HCT116 (cell line): ENCODE results near the gene OBP2B.

ENCODE experiments used
- POLR2AphosphoS5 ChIP-seq: IDR thresholded peaks from 2 replicates; pipeline ENCODE4 v1.6.1; 2011; ENCODE audit warnings: mild to moderate bottlenecking, low read depth, low read length, moderate library complexity
- TF ChIP-seq, protein P1 (sequence below): IDR thresholded peaks from 2 replicates; pipeline ENCODE4 v1.6.1; 2012

DNA sequence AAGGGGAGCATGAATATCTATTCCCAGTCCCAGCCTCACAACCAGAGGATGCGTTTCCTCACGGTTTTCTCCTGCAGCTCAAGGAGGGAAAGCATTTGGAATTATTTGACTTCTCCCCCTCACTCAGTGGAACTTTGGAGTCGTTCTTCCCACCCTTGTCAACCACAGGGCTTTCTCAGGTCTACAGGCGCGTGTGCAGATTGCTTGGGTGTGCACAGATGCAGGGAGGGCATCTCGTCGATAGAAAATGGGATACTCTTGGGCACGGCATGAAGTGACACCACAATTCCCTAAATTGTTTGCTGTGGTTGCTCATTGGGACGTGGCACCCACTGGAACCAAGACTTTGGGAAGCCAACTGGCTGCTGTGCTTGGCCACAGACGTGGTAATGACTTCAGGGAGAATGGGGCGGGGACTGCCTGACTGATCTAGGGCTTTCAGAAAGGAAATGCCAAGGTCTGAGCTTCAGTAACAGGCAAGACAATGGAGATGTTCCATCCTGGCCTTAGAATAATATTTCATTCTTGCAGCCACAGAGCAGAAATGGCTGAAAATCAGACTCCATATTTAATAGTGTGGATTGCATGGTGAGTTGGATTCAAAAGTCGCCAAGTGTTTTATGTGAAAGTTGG, 12.2 kb upstream of the OBP2B start:
- TF ChIP-seq POLR2AphosphoS5, result no peak
- TF ChIP-seq, protein P1, sequence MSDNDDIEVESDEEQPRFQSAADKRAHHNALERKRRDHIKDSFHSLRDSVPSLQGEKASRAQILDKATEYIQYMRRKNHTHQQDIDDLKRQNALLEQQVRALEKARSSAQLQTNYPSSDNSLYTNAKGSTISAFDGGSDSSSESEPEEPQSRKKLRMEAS, result no peak
